Esophagus squamous epithelium (tissue), 4 donors: ENCODE measurements around the gene PGAP2.

Experiments used
- CTCF ChIP-seq, 6 experiments: fragments of 450-650 bp in 4 of 6; fragments of 200-600 bp in 2 of 6; sonication (generic) in 2 of 6; IDR thresholded peaks; one replicate each; pipeline ENCODE4 v1.5.1; 2016 to 2019; ENCODE audit warnings: antibody characterized with exemption in 6 of 6, mild to moderate bottlenecking in 4 of 6, moderate library complexity in 4 of 6
- POLR2A ChIP-seq, 4 donors: fragments of 450-650 bp; IDR thresholded peaks; one replicate each; pipeline ENCODE4 v1.6.1; 2017; ENCODE audit warnings: antibody characterized with exemption in 4 of 4, mild to moderate bottlenecking in 4 of 4, moderate library complexity in 3 of 4

GRCh38 chr11:3866836-3867208, 58.5 kb downstream of the PGAP2 start:
- no peak for TF ChIP-seq CTCF (IDR thresholded peaks at IDR 0.05)
- TF ChIP-seq POLR2A (IDR thresholded peaks at IDR 0.05): no peak
